ENCODE results near the gene PLOD3.

- TF ChIP-seq ZNF184 (CRISPR knock-in tag; IDR thresholded peaks at IDR 0.05): no peak
- no peak for TF ChIP-seq ZBTB1 (CRISPR knock-in tag; IDR thresholded peaks at IDR 0.05; ENCODE audit: borderline replicate concordance, low read depth)
- TF ChIP-seq ZNF592 (IDR thresholded peaks at IDR 0.05): no peak
- TF ChIP-seq POLR2A (conservative IDR thresholded peaks at IDR 0.05): no peak
- no peak for TF ChIP-seq POLR2AphosphoS2 (IDR thresholded peaks at IDR 0.05; ENCODE audit: low read length)
- no peak for TF ChIP-seq HDAC2 (IDR thresholded peaks at IDR 0.05)
- no peak for TF ChIP-seq CTCF (IDR thresholded peaks at IDR 0.05 in 2 of 3, conservative IDR thresholded peaks at IDR 0.05 in 1 of 3; ENCODE audit: insufficient read depth in 2 of 3, low read depth in 1 of 3, low read length in 3 of 3)
- no peak for TF ChIP-seq ZNF143 (CRISPR knock-in tag; IDR thresholded peaks at IDR 0.05)
- TF ChIP-seq YBX1 (IDR thresholded peaks at IDR 0.05): no peak
- TF ChIP-seq HMGXB4 (CRISPR knock-in tag; IDR thresholded peaks at IDR 0.05): no peak
- TF ChIP-seq PHF20 (IDR thresholded peaks at IDR 0.05; ENCODE audit: partially characterized antibody): no peak
Measured at GRCh38 chr7:101164071-101164840, 53.1 kb downstream of the PLOD3 start.

Measured in K562 (cell line).